GM10266 (cell line): ENCODE results near the gene HSFX2.
"Not testable (repeated sequence)": the region's sequence is repeated elsewhere in the genome, so short reads cannot be mapped to it uniquely, and the experiment has no call there.

Experiments used
- DNase-seq: peaks from one replicate; pipeline ENCODE4 v3.0.0; 2012; ENCODE audit errors: extremely low spot score
- TF ChIP-seq, protein P1 (sequence below): IDR thresholded peaks from 2 replicates; pipeline ENCODE4 v1.5.1; 2012; ENCODE audit warnings: mild to moderate bottlenecking, low read depth; ENCODE audit not compliant: control insufficient read depth, insufficient read depth; ENCODE audit errors: missing control alignments

The HSFX2 gene, protein sequence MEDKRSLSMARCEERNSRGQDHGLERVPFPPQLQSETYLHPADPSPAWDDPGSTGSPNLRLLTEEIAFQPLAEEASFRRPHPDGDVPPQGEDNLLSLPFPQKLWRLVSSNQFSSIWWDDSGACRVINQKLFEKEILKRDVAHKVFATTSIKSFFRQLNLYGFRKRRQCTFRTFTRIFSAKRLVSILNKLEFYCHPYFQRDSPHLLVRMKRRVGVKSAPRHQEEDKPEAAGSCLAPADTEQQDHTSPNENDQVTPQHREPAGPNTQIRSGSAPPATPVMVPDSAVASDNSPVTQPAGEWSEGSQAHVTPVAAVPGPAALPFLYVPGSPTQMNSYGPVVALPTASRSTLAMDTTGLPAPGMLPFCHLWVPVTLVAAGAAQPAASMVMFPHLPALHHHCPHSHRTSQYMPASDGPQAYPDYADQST

GRCh38 chrX:149595214-149595613 is at the start of gene HSFX2:
Gene HSFX2 (minus strand): TSS chrX:149595314. CDS start chrX:149594700, 614 bp downstream.
- DNase-seq, result not testable (repeated sequence)

GRCh38 chrX:149643496-149643895 is 48.4 kb upstream of the HSFX2 start:
- no peak for DNase-seq

DNA sequence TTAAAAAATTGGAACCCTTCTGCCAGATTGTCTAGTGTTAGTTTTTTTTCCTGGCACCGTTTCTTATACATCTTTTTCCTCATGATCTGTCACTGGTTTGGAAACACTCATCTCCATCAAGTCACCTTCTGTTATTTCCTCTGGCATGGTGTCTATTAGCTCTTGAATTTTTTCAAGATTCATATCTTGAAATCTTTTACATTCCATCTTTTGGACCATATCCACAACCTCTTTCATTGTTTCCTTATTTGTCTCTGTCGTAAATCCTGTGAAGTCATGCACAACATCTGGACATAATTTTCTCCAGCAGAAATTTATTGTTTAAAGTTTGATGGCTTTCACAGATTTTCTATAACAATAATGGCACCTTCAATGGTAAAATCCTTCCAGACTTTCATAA is 46.7 kb upstream of the HSFX2 start:
- TF ChIP-seq, protein P1, sequence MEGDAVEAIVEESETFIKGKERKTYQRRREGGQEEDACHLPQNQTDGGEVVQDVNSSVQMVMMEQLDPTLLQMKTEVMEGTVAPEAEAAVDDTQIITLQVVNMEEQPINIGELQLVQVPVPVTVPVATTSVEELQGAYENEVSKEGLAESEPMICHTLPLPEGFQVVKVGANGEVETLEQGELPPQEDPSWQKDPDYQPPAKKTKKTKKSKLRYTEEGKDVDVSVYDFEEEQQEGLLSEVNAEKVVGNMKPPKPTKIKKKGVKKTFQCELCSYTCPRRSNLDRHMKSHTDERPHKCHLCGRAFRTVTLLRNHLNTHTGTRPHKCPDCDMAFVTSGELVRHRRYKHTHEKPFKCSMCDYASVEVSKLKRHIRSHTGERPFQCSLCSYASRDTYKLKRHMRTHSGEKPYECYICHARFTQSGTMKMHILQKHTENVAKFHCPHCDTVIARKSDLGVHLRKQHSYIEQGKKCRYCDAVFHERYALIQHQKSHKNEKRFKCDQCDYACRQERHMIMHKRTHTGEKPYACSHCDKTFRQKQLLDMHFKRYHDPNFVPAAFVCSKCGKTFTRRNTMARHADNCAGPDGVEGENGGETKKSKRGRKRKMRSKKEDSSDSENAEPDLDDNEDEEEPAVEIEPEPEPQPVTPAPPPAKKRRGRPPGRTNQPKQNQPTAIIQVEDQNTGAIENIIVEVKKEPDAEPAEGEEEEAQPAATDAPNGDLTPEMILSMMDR, result no peak
- no peak for DNase-seq

More at GRCh38 chrX:149643496-149643895, 48.4 kb upstream of the HSFX2 start:
- TF ChIP-seq, protein P1, result no peak

GRCh38 chrX:149641432-149641831 is 46.3 kb upstream of the HSFX2 start:
- TF ChIP-seq, protein P1, result no peak
- DNase-seq, result no peak

- no peak for DNase-seq
- TF ChIP-seq, protein P1, result no peak
Observed at GRCh38 chrX:149639568-149639967, 44.5 kb upstream of the HSFX2 start.

GRCh38 chrX:149638860-149639259 is 43.7 kb upstream of the HSFX2 start:
- TF ChIP-seq, protein P1, result no peak
- no peak for DNase-seq

DNA sequence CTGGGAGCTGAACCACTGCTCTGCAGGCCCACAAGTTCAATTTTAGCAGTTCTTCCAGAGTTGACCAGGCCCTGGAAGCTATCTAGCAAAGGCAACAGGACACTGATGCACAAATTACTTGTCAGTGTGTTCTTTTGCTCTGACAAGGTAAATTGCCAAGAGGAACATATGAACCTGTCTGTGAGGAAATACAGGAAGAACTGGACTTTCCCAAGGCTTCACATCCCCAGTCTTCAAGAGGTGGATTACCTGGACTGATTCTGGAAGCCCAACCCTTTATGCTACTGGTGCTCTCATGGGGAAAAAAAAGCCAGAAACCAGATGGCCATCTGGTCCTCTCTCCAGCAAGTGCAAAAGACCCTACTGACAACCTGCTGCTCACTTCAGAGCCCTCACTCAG is 38.4 kb upstream of the HSFX2 start:
- TF ChIP-seq, protein P1, result no peak
- no peak for DNase-seq
